SK-N-SH treated with all-trans-retinoic acid at 6 μM for 48 hours (cell line): Measurements from ENCODE around the gene GTF2H1.

Experiments
- ARNTL ChIP-seq: fragments of 450-650 bp; formaldehyde crosslinking; IDR thresholded peaks from 2 replicates; pipeline ENCODE4 v1.5.0; 2020; ENCODE audit warnings: low read depth, mild to moderate bottlenecking, moderate library complexity, borderline replicate concordance
- CREB5 ChIP-seq: fragments of 250-450 bp; sonication (Bioruptor Pico); IDR thresholded peaks from 2 replicates; pipeline ENCODE4 v1.5.1; 2020; ENCODE audit warnings: low read depth, mild to moderate bottlenecking, moderate library complexity
- CSRNP3 ChIP-seq: fragments of 250-450 bp; sonication (Bioruptor Pico); IDR thresholded peaks from 2 replicates; pipeline ENCODE4 v1.5.1; 2021; ENCODE audit warnings: mild to moderate bottlenecking, moderate library complexity
- ESRRG ChIP-seq: fragments of 250-450 bp; sonication (Bioruptor Pico); IDR thresholded peaks from 2 replicates; pipeline ENCODE4 v1.6.1; 2021; ENCODE audit warnings: mild to moderate bottlenecking
- PATZ1 ChIP-seq: fragments of 250-450 bp; sonication (Bioruptor Pico); IDR thresholded peaks from 2 replicates; pipeline ENCODE4 v1.8.0; 2020; ENCODE audit warnings: mild to moderate bottlenecking, moderate library complexity, borderline replicate concordance
- PPARA ChIP-seq: fragments of 250-450 bp; sonication (Bioruptor Pico); IDR thresholded peaks from 2 replicates; pipeline ENCODE4 v1.5.0; 2020; ENCODE audit warnings: mild to moderate bottlenecking, borderline replicate concordance
- SNAI2 ChIP-seq: fragments of 250-450 bp; sonication (Bioruptor Pico); IDR thresholded peaks from 2 replicates; pipeline ENCODE4 v1.5.0; 2020; ENCODE audit warnings: mild to moderate bottlenecking, moderate library complexity
- TOX ChIP-seq: fragments of 250-450 bp; sonication (Bioruptor Pico); IDR thresholded peaks from 2 replicates; pipeline ENCODE4 v1.8.0; 2021; ENCODE audit warnings: mild to moderate bottlenecking, moderate library complexity, borderline replicate concordance
- ZC3H10 ChIP-seq: fragments of 250-450 bp; sonication (Bioruptor Pico); IDR thresholded peaks from 2 replicates; pipeline ENCODE4 v1.5.1; 2021; ENCODE audit warnings: mild to moderate bottlenecking, moderate library complexity
- ZFP3 ChIP-seq: fragments of 250-450 bp; sonication (Bioruptor Pico); IDR thresholded peaks from 2 replicates; pipeline ENCODE4 v1.5.0; 2020; ENCODE audit warnings: mild to moderate bottlenecking, moderate library complexity
- ZFP30 ChIP-seq: fragments of 450-650 bp; formaldehyde crosslinking; IDR thresholded peaks from 2 replicates; pipeline ENCODE4 v1.5.0; 2022; ENCODE audit warnings: mild to moderate bottlenecking, moderate library complexity
- ZNF8 ChIP-seq: fragments of 450-650 bp; formaldehyde crosslinking; IDR thresholded peaks from 2 replicates; pipeline ENCODE4 v1.5.0; 2020; ENCODE audit warnings: mild to moderate bottlenecking, moderate library complexity

GRCh38 chr11:18368221-18368620 lies 45.9 kb downstream of the GTF2H1 start:
- no peak for TF ChIP-seq ZFP30 (CRISPR knock-in tag)
- no peak for TF ChIP-seq PATZ1 (CRISPR knock-in tag)
- no peak for TF ChIP-seq ESRRG (CRISPR knock-in tag)
- TF ChIP-seq TOX: no peak
- TF ChIP-seq ZNF8 (CRISPR knock-in tag): no peak
- no peak for TF ChIP-seq ZC3H10
- TF ChIP-seq ARNTL: no peak
- TF ChIP-seq CREB5 (CRISPR knock-in tag): no peak
- no peak for TF ChIP-seq SNAI2 (CRISPR knock-in tag)
- TF ChIP-seq ZFP3 (CRISPR knock-in tag): no peak
- no peak for TF ChIP-seq CSRNP3 (CRISPR knock-in tag)
- no peak for TF ChIP-seq PPARA (CRISPR knock-in tag)
